GM19351 (cell line): ENCODE data around the gene KRTAP12-3.
"Not testable (repeated sequence)": the region's sequence is repeated elsewhere in the genome, so short reads cannot be mapped to it uniquely, and the experiment has no call there.

Source experiments
- ATAC-seq: cut with Tn5 transposase; IDR thresholded peaks from one replicate; pipeline ENCODE4 v1.9.1; 2021; ENCODE audit warnings: mild to moderate bottlenecking, moderate library complexity; ENCODE audit not compliant: unreplicated experiment

KRTAP12-3 gene

GRCh38 chr21:44650265-44650972 lies 7.3 kb upstream of the KRTAP12-3 start:
- ATAC-seq, result no peak

GRCh38 chr21:44650973-44651675 lies 6.6 kb upstream of the KRTAP12-3 start:
- no peak for ATAC-seq

- no peak for ATAC-seq
Measured at GRCh38 chr21:44653123-44653522, 4.6 kb upstream of the KRTAP12-3 start.

GRCh38 chr21:44653656-44654575 lies 3.8 kb upstream of the KRTAP12-3 start:
- ATAC-seq, result no peak

GRCh38 chr21:44654576-44655175 lies 3.1 kb upstream of the KRTAP12-3 start, which contains the start of gene KRTAP12-4:
Gene KRTAP12-4, minus strand, starts transcription at chr21:44654659. Its CDS starts 45 bp downstream, at chr21:44654614.
- no peak for ATAC-seq

GRCh38 chr21:44656868-44657267 lies 864 bp upstream of the KRTAP12-3 start:
- no peak for ATAC-seq

GRCh38 chr21:44658541-44658910 lies 794 bp downstream of the KRTAP12-3 start:
- ATAC-seq, result no peak

GRCh38 chr21:44658913-44659595 lies 1.3 kb downstream of the KRTAP12-3 start:
- ATAC-seq, result no peak

- not testable (repeated sequence) for ATAC-seq
Measured at GRCh38 chr21:44661567-44661966, 3.8 kb downstream of the KRTAP12-3 start.

GRCh38 chr21:44664691-44665090 lies 7.0 kb downstream of the KRTAP12-3 start:
- ATAC-seq, result no peak

GRCh38 chr21:44666401-44667320 lies 8.9 kb downstream of the KRTAP12-3 start, which contains the start of gene KRTAP12-2:
Gene KRTAP12-2, minus strand, starts transcription at chr21:44666927. Its CDS starts 41 bp downstream, at chr21:44666886.
- no peak for ATAC-seq

- no peak for ATAC-seq
Measured at GRCh38 chr21:44667612-44668011, 9.9 kb downstream of the KRTAP12-3 start.

- ATAC-seq, result no peak
Measured at GRCh38 chr21:44670642-44671432, 13.1 kb downstream of the KRTAP12-3 start.

GRCh38 chr21:44671911-44672310 lies 14.2 kb downstream of the KRTAP12-3 start:
- no peak for ATAC-seq

GRCh38 chr21:44677881-44678280 lies 20.1 kb downstream of the KRTAP12-3 start:
- ATAC-seq, result no peak

GRCh38 chr21:44681152-44681551 lies 23.4 kb downstream of the KRTAP12-3 start:
- ATAC-seq, result no peak

GRCh38 chr21:44681861-44682579 lies 24.3 kb downstream of the KRTAP12-3 start, which contains the start of gene KRTAP12-1:
Gene KRTAP12-1, minus strand, starts transcription at chr21:44682163. Its CDS starts 40 bp downstream, at chr21:44682123.
- ATAC-seq, result no peak
